ENCODE measurements around the gene KCNJ16.

Gene KCNJ16

DNA sequence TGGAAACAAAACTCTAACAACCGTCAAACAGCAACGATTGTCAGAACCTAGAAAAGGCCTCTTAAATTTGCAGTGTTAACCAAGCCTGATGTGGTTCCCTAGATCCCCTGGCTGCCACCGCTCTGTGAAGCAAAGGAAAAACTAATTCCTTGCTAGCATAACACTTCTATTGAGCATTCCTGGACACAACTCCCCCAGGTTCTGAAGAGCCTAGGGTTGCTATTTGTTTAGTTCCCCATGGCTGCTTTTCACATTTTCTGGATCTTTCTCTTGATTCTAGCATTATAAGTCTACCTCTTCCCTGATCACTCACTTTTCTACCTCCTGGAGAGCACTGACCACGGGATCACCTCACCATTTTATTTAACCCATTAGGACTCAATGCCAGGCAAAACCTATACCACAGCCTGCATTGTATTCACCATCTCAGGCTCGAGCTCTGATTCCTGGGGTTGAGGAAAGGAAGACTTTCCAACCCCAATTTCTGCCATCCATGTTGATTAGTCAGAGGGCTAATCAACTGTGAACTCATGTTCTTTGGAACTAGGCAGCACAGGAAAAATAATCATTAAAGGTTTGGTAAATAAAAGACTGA lies 692 bp upstream of the KCNJ16 start:
- no peak overlapping the region for H3K4me3 ChIP-seq (ENCODE audit: low read depth, low read length)
- no peak for DNase-seq (ENCODE audit: low read depth)
- TF ChIP-seq, protein P1, sequence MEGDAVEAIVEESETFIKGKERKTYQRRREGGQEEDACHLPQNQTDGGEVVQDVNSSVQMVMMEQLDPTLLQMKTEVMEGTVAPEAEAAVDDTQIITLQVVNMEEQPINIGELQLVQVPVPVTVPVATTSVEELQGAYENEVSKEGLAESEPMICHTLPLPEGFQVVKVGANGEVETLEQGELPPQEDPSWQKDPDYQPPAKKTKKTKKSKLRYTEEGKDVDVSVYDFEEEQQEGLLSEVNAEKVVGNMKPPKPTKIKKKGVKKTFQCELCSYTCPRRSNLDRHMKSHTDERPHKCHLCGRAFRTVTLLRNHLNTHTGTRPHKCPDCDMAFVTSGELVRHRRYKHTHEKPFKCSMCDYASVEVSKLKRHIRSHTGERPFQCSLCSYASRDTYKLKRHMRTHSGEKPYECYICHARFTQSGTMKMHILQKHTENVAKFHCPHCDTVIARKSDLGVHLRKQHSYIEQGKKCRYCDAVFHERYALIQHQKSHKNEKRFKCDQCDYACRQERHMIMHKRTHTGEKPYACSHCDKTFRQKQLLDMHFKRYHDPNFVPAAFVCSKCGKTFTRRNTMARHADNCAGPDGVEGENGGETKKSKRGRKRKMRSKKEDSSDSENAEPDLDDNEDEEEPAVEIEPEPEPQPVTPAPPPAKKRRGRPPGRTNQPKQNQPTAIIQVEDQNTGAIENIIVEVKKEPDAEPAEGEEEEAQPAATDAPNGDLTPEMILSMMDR (IDR thresholded peaks at IDR 0.05; ENCODE audit: low read depth, low read length, missing control alignments): no peak

DNA sequence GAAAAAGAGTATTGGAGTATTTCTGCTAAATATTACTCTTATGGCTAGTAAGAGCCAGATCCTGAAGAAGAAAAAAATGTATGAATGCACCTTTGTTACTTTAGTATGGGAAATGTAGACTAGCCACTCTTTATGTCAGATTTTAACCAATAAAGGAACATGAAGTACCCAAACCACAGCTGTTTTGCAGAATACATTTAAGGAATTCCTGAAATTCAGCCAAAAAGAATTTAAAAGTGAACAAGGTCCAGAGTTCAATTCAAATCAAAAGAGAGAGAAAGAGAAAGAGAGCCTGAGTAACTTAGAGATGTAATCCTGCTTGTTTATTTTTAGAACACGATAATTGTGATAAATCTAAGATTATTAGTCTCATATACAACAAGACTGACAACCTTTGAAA lies 1.2 kb downstream of the KCNJ16 start:
- no peak for DNase-seq (ENCODE audit: low read depth)
- TF ChIP-seq, protein P1 (IDR thresholded peaks at IDR 0.05; ENCODE audit: low read depth, low read length, missing control alignments): no peak
- no peak overlapping the region for H3K4me3 ChIP-seq (ENCODE audit: low read depth, low read length)

DNA sequence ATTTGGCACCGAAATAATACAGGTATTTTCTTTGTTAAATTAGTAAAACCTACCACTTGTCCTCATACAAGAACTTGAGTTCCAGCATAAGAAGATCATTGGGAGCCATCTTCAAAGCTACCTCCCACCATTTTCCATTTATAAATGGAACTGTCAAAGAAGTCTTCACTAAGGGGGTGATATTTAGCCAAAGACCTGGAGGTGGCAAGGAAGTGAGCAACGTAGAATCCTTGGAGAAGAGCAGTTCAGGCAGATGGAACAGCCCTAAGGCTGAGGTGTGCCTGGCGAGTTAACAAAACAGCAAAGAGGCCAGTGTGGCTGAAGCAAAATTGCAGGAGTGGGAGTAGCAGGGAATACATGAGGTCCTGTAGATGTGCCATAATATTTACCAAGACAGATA lies 1.8 kb downstream of the KCNJ16 start:
- TF ChIP-seq, protein P1 (IDR thresholded peaks at IDR 0.05; ENCODE audit: low read depth, low read length, missing control alignments): no peak
- H3K4me3 ChIP-seq (ENCODE audit: low read depth, low read length): no peak overlapping the region
- DNase-seq (ENCODE audit: low read depth): no peak

- no peak for DNase-seq (ENCODE audit: low read depth)
- no peak overlapping the region for H3K4me3 ChIP-seq (ENCODE audit: low read depth, low read length)
- TF ChIP-seq, protein P1 (IDR thresholded peaks at IDR 0.05; ENCODE audit: low read depth, low read length, missing control alignments): no peak
These were observed 3.5 kb downstream of the KCNJ16 start for GRCh38 chr17:70078549-70078948.

DNA sequence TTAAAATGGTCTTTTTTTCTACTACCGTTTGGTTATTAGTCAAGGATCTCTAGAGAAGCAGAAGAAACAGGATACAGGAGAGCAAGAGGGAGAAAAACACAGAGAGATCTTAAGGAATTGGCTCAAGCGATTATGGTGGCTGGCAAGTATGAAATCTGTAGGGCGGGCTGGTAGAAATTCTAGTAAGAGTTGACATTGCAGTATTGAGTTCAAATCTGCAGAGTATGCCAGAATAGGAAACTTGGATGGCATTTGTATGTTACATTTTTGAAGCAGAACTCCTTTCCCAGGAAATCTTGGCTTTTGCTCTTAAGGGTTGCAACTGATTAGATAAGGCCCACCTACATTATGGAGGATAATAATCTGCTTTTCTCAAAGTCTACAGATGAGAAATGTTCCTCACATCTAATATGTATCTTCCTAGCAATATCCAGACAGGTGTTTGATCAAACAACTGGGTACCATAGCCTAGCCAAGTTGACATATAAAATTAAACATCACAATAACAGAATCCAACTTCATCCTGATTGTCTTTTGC lies 4.0 kb downstream of the KCNJ16 start:
- H3K4me3 ChIP-seq (ENCODE audit: low read depth, low read length): no peak overlapping the region
- no peak for DNase-seq (ENCODE audit: low read depth)
- TF ChIP-seq, protein P1 (IDR thresholded peaks at IDR 0.05; ENCODE audit: low read depth, low read length, missing control alignments): no peak

GRCh38 chr17:70080541-70081347 lies 5.7 kb downstream of the KCNJ16 start:
- no peak overlapping the region for H3K4me3 ChIP-seq (ENCODE audit: low read depth, low read length)
- TF ChIP-seq, protein P1 (IDR thresholded peaks at IDR 0.05; ENCODE audit: low read depth, low read length, missing control alignments): no peak
- DNase-seq (ENCODE audit: low read depth): no peak
